HS-27A (cell line): ENCODE measurements around the gene TATDN3.
"Not testable (repeated sequence)": the region's sequence is repeated elsewhere in the genome, so short reads cannot be mapped to it uniquely, and the experiment has no call there.

Source experiments
- DNase-seq: peaks from one replicate; pipeline ENCODE4 v3.0.0-alpha.2; 2012; ENCODE audit warnings: low read depth, missing footprints

Gene TATDN3

DNA sequence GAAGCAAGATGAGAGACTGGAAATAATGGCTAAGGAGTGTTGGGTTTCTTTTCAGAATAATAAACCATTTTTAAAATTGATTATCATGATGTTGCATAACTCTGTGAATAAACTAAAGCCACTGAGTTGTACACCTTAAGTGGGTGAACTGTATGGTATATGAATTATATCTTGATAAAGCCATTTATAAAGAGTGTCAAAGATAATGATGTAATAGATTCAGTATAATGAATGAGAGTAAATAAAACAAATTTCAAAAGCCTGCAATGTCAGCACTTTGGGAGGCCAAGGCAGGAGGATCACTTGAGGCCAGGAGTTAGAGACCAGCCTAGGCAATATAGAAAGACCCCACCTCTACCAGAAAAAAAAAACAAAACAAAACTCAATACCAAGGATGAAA is 16.5 kb upstream of the TATDN3 start:
- no peak for DNase-seq

DNA sequence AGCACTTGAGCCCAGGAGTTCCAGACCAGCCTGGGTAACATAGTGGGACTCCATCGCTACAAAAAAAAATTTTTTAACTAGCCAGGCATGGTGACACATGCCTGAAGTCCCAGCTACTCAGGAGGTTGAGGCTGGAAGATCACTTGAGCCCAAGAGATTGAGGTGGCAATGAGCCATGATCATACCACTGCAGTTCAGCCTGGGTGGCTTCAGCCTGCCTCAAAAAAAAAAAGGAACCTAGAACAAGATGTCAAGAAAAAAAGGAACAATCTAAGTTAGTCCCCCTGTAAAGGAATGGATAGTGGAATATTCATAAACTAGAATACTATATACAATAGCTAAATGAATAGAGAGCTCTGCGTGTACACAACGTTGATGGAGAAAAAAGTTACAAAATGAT is 14.5 kb upstream of the TATDN3 start:
- DNase-seq = no peak

DNA sequence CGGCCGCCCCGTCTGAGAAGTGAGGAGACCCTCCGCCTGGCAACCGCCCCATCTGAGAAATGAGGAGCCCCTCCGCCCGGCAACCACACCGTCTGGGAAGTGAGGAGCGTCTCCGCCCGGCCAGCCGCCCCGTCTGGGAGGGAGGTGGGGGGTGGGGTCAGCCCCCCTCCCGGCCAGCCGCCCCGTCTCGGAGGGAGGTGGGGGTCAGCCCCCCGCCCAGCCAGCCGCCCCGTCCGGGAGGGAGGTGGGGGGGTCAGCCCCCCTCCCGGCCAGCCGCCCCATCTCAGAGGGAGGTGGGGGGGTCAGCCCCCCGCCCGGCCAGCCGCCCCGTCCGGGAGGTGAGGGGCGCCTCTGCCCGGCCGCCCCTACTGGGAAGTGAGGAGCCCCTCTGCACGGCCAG is 12.6 kb upstream of the TATDN3 start:
- DNase-seq = not testable (repeated sequence)

DNA sequence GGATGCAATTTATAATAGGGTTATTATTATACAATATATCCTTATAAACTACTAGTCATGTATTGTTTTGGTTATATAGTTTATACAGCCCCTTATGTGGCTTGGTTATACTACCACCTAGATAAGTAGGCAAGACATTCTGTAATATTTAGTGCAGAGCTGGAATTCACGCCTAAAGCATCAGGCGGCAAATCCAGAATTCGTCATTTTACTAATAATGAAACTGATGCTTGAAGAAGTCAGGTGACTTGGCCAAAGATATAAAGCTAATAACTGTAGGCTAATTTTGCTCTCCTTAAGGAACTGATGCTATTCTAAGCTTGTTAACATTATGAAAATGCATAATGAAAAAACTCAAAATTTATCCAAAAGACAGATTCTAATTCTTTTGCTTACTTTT is 10.9 kb upstream of the TATDN3 start:
- no peak for DNase-seq

DNA sequence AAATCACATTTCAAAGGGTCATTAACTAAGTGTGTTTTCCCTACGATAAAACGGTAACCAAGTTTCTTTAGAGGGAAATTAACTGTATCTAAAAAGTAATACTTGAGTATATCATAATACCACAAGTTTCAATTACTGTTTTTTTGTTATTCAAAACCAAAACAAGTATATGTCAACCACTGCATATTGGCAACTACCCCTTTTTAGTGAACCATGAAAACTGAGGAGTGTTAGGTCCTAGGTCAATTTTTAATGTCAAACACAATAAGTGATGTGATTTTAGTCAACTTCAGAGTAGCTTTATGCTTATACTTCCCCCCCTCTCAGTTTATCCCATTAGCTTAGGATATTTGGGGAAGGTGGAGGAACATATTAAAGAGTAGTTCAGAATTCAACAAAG is 10.5 kb upstream of the TATDN3 start:
- DNase-seq = no peak

DNA sequence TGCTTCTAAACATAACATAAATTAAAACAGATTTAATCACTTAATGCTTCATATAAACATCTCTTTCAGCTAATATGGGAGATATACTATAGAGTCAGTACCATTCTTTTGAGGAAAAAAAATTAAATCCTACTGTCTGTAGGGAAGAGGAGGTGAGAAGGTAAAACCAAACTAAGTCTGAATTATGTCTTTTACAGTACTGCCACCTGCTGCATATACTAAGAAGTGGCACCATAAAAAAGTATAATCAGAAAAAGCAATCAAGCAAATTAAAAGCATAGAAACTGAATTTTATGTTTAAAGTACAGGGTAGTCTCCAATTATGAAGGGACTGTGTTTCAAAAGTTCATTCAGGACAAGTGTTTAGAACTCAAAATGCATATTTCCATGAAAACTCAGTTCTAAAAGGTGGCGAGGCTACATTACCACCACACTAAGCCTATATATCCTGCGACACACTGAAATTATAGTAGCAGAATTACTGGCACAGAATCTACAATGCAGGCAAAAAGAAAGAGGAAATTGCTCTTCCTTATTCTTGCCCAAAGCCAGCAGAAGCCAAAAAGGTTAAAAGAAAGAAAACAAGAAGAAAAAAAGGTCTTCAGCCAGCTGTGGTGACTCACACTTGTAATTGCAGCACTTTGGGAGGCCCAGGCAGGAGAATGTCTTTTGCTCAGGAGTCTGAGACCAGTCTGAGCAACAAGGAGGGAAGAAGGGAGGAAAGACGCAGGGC is 9.1 kb upstream of the TATDN3 start:
- no peak for DNase-seq

DNA sequence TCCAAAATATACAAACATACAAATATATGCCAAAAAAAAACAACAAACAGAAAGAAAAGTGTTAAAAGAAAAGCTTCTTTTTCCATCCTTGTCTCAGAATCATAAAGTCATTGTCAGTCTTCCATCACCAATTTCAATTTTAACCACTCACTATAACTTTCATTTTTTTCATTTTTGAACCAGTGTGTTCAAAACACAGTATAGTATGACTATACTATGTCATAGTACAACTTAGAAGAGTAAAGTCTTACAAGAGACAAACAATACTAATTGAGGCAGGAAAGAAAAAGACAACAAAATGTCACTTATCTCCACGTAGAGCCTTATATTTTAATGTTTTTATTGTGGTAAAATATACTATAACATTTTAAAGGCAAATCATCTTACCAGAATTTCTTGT is 7.7 kb upstream of the TATDN3 start:
- DNase-seq = no peak

DNA sequence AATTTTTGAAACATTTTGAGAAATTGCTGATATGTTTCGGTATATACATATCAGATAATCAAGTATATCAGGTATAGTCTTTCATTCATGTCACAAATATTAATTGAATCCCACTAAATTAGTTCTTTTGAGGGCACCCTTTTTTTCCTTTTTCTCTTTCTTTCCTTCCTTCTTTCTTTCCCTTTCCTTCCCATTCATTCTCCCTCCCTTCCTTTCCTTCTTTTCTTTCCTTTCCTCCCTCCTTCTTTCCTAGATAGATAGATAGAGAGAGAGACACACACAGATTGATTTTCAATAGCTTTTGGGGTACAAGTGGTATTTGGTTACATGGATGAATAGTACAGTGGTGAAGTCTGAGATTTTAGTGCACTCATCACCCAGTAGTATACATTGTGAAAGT is 5.8 kb upstream of the TATDN3 start:
- no peak for DNase-seq

DNA sequence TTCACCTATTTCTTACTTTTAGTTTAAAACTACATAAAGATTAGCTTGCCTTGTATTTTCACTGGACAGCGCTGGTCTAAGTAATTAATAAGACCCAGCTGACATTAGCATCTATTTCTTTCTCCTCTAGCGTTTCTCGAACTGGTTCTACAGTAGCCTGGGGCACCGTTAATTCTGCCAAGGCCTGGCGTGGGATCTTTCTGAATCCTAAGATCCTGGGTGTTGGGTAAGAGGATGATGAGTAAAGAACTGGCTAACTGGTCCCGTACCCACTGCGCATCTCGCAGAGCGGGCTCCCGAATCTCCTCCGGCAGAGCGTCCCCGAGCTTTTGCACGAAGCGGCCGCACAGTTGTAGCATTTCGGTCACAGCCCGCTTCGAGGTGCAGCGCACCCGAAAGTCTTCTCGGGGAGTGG is 426 bp upstream of the TATDN3 start:
- peak; percentile 35 for DNase-seq

DNA sequence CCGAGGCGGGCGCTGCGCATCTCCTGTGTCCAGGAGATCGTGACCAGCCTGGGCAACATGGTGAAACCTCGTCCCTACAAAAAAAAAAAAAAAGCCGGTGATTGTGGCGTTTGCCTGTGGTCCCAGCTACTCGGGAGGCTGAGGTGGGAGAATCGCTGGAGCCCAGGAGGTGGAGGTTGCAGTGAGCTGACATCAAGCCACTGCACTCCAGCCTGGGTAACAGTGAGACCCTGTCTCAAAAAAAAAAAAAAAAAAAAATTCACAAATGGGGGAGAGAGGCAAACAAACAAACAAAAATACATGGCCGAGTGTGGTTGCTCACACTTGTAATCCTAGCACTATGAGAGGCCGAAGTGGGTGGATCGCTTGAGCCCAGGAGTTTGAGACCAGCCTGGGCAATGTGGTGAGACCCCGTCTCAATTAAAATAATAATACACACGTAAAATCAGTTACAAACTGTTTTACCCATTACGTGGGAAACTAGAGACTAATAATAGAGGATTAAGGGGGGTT is 758 bp downstream of the TATDN3 start:
- DNase-seq = no peak

DNA sequence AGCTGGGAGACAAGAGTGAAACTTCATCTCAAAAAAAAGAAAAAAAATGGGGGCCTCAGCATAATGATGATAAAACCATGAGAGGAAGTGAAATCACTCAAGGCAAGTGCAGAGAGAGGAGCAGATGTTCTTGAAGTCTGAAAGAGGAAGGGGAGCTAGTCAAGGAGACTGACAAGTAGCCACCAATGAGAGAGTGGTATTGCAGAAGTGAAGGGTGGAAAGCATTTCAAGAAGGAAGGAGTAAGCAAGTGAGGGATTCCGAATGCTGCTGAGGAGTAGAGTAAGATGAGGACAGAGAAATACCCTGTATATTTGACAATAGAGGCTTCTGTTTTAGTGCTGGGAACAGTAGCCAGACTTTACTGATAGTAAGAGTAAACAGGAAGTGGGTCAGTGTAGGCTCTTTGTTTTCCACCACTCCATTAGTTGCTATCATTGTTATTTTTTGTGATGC is 2.9 kb downstream of the TATDN3 start:
- DNase-seq = no peak

DNA sequence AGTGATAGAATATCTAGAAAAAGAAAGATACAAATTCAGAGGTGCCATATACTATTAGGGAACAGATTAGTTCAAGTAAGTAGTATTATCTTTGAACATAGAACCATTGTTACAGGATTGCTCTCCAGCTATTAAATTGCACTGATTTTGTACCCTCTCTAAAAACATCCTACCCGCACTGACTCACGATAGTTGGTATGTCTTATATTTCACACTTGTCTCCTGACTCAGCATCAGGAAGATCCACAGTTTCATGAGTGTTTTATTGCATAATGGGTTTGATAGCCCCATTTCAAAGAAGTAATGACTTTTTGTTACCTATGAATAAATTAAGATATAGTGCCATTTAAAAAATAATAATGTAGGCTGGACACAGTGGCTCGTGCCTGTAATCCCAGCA is 6.0 kb downstream of the TATDN3 start:
- DNase-seq = no peak

DNA sequence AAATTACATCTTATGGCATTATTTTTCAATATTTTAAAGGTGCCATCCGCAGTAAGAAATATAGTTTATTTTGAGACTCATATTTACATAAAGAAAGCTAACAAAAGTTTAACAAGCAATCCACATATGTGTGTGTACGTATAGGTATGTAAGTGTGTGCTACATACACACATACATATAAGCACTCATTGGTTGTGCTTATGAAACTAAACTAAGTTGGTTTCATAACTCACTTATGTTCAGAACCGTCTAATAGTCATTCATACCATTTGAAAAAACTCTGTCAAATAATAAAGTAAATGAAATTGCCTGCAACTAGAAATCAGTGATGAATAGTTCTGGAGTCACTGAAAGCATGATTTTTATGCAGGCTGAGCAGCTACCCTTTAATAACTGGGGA is 14.1 kb downstream of the TATDN3 start:
- DNase-seq = no peak

DNA sequence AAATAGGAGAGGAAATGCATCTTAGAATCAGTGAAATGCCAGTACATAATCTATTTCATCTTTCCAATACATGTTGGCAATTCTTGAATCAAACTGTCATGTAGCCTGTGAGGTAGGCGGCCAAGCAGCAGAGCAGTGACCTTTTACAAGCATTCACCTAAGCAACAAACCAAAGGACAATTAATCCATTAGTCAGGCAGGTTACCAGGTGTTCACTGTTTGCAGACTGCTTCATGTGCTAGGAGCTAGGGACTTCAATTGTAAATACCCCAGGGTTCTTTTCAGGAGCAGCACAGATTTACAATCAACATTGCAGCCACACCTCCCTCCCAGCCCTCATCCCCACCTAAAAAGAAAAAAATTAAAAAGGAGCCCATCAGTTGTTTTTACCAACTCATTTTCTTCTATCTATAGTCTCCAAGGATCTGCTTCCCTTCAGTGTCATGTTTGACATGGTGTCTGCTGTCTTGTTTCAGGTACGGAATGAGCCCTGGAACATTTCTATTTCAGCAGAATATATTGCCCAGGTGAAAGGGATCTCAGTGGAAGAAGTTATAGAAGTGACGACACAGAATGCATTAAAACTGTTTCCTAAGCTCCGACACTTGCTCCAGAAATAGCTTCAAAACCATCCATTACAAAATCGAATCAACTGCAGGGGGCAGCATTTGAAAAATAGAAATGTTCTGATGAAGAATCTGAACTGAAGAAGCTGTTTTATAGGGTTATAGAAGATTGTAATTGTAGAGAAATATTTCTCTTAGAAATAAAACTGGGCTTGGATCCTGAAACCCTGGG is 23.0 kb downstream of the TATDN3 start:
- DNase-seq = no peak

DNA sequence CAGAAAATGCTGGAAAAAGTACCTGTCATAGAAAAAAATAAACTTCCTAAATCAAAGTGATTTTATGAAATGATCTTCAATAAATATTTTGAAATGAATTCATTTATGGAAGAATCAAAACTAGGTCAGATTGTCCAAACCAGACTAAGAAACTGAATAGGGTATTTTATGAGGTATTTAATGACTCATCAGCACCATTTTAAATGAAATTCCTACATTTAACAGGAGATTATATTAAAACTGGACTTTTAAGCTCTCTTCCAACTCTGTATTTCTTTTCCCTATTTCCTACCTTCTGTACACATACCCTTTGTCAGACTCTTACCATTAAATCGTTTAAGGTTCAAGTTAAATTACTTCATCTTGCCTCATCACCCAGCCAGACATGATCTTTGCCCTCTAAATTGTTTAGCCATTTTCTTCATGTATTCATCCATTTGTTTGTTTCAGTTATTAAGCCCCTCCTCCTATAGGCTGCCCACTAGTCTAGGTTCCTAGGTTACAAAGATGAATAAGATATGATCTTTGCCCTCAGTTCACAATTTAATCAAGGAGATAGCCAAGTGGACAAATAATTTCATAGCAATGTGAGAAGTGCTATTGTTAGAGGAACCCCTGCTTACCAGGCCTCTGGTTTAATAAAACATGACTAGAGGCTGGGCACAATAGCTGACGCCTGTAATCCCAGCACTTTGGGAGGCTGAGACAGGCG is 25.0 kb downstream of the TATDN3 start:
- DNase-seq = no peak

DNA sequence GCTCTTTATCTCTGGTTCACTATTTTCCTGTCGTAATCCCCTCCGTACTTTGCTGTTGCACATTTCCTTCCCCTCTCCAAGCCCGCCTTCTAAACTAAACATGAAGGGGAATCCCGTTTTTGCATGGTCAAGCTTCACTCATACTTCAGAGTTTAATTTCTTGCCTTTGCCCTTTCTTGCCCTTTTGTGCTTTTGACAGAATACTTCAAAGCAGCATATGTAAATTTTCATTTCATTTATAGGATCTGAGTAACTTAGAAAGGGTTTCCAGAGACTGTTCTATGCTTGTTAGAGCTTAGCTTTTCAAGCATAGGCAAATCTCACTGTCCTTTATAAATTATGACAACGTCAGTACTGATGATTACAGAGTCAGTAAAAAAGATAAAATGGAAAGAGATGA is 28.0 kb downstream of the TATDN3 start:
- DNase-seq = no peak

DNA sequence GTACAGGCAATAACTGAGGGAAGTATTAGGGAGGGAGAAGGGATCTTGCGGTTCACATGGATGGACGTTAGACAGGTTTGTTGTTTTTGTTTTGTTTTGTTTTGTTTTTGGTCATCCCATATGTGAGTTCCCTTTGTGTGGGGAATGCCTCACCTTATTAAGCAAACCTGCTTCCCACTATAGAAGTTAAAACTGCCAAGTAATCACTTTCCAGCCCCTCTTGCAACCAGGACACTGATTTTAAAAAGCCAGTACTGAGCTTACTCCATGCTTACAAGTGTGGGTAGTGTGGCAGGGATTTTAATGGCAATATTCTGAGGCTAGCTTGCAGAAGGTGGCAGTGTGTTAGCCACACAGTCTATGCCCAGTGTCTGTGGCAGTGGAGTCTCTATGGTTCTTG is 29.3 kb downstream of the TATDN3 start:
- no peak for DNase-seq

DNA sequence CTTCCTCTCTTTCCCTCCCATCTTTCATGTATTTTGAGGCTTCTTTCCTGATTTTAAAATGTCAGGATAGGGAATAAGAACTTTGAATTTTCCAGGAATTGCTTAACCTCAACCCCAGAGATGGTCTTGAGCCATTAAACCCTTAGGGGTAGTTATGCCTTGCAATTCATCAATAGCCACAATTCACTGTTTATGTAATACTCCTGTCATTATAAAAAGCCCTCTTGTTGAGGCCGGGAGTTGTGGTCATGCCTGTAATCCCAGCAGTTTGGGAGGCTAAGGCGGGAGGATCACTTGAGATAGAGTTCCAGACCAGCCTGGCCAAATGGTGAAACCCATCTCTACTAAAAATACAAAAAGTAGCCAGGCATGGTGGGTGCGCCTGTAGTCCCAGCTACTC is 31.3 kb downstream of the TATDN3 start:
- DNase-seq = no peak

DNA sequence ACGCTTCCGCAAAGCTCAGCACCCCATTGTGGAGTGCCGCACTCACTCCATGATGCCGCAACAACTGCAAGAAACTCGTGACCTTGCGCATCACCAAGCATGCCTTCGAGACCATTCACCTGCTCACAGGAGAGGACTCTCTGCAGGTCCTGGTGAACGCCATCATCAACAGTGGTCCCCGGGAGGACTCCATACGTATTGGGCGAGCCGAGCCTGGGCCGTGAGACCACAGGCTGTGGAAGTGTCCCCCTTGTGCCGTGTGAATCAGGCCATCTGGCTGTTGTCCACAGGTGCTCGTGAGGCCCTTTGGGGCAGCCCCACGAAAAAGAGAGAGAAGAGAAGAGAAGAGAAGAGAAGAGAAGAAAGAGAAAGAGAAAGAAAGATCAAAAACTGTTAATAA is 32.5 kb downstream of the TATDN3 start:
- no peak for DNase-seq

DNA sequence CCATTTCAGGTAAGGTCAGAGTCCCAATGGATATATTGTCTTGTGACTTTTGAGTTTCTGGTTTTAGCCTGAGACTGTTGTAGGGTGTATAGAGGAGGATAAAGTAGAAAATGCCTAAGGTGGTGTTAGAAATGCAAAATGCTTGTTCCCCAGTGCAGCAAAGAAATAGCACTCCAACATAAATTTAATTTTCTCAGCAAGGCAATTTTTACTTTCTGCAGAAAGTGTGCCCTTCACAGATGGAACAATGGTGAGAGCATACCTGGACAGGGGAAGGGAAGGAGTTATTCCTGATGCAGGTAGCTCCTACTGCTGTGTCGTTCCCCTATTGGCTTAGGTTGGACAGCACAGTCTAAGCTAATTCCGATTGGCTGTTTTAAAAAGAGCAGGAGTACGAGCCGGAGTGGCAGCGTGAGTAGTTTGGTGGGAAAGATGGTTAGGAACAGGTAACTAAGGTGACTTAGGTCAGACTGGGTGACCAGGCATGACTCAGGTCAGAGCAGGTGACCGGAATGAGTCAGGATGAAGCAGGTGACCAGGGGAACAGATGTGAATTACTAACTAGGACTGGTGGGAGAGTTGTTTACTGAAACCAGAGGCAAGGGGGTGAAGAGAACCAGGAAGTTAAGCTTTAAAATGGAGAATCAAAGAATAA is 34.2 kb downstream of the TATDN3 start:
- no peak for DNase-seq

DNA sequence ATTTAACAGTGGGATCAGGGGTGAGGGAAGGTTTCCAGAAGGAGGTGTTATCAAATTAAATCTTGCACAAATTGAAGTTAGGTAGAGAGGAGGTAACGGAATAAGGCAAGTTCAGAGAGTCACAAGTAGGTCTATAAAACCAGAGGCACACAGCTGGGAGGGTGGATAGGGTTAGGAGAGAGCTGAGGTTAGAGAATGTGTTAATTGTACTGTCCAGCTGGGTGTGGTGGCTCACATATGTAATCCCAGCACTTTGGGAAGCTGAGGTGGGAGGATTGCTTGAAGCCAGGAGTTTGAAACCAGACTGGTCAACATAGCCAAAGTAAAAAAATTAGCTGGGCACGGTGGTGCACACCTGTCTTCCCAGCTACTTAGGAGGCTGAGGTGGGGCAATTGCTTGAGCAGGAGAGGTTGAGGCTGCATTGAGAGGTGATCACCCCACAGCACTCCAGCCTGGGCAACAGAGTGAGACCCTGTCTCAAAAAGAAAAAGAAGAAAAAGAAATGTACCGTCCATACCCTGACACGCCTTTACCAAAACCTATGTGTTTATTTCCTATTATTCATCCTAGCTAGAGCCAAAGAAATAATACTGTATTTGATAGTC is 35.6 kb downstream of the TATDN3 start:
- DNase-seq = no peak

DNA sequence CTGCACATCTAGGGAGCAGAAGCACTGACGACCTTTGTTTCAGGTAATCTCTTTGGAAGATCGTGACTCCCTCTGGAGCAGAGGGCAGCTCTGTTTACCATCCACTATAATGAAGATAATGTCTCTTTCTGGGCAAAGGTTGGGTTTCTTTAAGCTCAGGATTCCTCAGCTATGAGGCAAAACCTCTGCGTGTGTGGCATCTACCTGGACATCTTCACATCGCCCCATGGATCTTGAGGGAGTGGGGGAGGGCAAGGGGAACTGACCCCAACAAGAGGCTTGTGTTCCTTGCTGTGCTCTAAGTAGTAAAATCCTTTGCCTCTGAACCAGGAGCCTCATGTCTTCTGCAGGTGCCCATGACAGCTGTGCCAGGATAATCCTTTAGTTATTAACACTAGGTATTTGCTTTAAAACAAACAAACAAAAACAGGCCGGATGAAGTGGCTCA is 36.2 kb downstream of the TATDN3 start:
- no peak for DNase-seq
